ENCODE measurements around the gene RNF11.

RNF11 gene

GRCh38 chr1:51263147-51263877, 27.2 kb downstream of the RNF11 start:
- no peak for DNase-seq

GRCh38 chr1:51264451-51264850, 28.4 kb downstream of the RNF11 start:
- DNase-seq: peak in 3 of 58 donors; percentile 8 to 38 (median 12)

GRCh38 chr1:51265618-51266017, 29.5 kb downstream of the RNF11 start:
- DNase-seq: no peak

DNA sequence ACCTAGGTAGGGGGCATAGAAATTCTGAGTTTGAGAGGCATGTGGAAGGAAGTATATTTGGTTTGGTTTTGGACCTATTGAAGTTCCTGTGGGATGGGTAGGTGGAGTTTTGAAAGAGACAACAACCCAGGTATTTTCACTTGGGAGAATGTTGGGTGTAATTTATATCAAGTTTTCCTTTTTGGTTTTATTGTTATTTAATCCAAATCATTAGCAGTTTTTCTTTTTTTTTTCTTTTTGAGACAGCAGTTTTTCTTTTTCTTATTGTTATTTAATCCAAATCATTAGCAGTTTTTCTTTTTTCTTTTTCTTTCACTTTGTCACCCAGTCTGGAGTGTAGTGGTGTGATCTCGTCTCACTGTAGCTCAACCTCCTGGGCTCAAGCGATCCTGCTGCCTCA, 30.1 kb downstream of the RNF11 start:
- no peak for DNase-seq

DNA sequence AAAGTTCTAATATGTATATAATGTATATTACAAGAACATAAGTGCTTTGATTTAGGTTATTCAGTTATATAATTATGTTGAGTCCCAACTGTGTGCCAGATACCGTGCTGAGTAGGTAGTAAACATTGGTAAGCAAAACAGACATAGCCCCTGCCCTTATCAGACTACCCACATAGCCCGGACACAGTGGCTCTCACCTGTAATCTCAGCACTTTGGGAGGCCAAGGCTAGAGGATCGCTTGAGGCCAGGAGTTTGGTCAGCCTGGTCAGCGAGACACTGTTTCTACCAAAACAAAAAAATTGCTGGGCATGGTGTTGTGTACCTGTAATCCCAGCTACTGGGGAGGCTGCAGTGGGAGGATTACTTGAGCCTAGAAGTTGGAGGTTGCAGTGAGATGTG, 30.7 kb downstream of the RNF11 start:
- DNase-seq: no peak

DNA sequence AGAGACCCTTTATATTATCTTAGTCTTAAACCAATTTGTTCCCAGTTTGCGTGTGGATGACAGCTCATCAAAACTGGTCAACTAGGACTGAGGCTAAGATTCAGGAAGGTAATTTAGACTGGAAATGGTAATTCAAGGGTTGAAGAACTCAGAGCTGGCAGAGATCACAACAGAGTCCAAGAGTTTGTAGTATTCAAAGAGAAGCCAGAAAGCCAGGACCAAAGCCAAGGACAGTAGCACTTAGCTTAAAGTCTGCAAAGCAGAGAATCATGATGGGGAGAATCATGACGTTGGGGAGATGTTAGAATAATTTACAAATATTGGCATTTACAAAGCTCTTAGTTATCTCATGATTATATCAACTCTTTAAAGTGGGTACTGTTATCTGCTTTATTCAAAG, 32.6 kb downstream of the RNF11 start:
- no peak for DNase-seq

GRCh38 chr1:51270751-51271150, 34.7 kb downstream of the RNF11 start:
- DNase-seq: no peak

DNA sequence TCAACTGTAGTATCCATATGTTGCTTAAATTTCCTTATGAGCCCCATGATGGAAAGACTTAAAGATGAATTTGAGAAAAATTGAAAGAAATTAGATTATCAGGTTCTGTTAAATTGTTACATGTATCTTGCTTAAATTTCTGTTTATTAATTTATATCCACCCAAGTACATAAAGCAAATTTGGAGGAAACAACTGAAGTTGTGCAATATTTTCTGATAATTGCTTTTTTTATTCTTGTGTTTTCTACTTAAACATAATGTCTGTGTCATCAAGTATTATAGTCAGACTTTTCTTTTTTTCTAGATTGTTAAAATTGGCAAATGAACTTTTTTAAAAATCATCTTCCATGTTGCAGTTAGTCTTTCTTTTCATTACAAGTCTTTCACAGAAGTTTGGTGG, 36.8 kb downstream of the RNF11 start:
- DNase-seq: no peak

DNA sequence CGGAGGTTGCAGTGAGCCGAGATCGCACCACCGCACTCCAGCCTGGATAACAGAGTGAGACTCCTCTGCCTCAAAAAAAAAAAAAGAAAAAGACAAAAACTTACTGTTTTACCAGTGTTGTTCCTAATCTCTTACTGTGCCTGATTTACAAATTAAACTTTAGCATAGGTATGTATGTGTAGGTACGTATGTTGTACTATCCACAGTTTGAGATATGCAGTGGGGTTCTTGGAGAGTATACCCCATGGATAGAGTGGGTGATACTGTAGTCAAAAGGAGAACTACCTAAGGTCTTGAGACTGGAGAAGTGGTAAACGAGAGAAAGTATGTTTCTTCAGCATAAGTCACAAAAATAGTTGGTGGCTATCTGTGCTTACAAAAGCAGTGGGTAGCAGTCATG, 38.6 kb downstream of the RNF11 start:
- DNase-seq: no peak

DNA sequence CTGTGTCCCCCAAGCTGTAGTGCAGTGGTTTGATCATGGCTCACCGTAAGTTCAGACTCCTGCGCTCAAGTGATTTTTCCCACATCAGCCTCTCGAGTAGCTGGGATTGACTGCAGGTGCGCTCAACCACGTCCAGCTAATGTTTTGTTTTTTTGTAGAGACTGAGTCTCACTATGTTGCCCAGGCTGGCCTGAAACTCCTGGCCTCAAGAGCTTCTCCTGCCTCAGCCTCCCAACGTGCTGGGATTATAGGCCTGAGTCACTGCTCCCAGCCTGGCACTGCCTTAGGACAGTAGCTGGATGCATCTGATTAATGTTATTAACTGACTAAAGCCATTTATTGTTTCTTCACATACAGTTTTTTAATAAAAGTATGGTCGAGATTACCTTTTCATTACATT, 40.2 kb downstream of the RNF11 start:
- no peak for DNase-seq

GRCh38 chr1:51280321-51280978, 44.4 kb downstream of the RNF11 start:
- no peak for DNase-seq

DNA sequence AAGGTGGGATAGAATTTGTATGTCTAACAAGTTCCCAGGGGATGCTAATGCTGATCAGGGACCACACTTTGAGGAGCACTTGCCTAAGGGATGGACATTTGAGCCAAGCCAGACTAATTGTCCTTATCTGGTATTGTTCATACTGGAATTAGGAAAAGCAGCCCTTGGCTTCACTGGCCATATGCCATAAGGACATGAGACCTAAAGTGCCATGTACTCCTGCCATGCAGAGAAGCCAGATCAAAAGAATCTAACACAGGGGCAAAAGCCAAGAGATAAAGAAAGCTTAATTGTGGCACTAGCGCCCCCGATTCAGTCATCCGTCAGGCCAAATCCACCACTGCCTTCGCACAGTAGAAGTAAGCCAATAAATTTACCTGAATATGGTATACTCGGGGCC, 45.7 kb downstream of the RNF11 start:
- no peak for DNase-seq

- DNase-seq: no peak
Observed at GRCh38 chr1:51282605-51283004, 46.5 kb downstream of the RNF11 start.

GRCh38 chr1:51283979-51284378, 47.9 kb downstream of the RNF11 start:
- DNase-seq: no peak

DNA sequence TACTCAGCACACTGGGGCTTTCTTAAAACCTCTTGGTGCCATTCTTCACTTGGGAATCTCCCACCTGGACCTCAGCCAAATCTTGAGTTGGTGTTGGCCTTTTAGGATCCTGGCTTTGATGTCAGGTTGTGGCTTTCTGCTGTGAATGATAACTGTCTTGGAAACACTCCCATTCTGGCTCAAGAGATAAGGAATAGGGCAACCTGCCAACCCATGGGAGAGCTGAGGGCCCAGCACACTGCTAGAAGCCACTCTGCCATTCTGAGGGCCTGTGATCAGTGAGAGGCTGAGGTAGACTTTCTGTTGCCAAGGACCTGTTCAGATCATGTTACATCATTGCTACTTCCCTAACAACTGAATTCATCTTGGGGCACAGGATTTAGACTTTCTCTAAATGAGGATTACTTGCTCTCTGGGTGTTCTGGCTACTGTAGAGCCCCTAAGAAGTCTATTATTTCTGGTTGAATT, 48.4 kb downstream of the RNF11 start:
- peak in 1 of 58 donors; percentile 15 for DNase-seq

DNA sequence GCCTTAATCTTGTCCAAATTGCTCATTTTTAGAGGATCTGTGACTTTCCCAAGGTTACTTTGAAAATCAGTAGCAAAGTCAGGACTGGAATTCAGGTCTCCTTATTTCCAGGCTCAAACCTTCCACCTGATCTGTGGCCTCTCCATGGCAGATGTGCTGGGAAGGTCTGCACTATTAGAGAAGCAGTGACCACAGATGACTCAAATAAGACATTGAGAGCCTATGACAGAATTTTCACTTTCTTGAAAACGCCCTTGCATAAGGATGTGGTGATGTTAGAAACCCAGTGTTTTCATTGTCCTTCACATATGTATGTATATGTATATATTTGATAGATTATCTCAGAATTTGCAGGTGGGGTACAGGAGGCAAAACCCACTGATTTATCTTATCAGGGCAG, 49.0 kb downstream of the RNF11 start:
- no peak for DNase-seq

DNA sequence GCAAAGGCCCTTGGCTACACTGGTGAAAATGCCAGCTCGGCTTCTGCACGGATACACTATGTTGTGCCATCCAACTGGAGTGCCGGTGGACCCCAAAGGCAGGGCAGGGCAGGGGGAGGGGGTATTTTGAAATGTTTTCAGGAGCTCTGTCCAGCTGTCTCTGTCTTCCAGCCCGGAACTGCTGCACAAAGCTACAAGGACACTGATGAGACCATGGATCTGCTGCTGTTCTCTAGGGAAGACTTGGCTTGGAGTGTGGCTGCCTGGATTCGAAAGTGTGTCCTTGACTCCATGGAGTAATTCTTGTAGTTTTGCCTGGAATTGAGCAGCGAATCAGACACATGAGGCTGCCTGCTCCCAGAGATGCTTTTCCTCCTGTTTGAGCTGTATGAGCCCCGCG, 51.9 kb downstream of the RNF11 start:
- DNase-seq: no peak

DNA sequence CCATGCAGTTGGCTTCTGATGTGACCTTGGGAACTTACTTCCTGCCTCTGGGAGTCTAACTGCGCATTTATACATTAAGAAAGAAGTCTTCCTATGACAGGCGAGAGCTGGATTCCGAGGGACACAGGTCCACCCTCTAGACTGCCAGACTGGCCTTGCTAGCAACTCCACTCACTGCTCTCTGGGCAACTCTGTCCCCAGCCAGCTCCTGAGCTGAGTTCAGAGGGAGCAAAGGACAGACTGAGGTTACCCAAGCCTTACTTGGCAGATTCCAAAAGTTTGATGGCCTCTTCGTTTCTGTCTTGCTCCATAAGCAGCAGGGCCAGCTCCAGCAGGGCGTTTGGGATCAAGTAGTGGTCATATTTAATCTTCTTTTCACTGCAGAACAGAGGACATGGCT, 52.5 kb downstream of the RNF11 start:
- no peak for DNase-seq

- no peak for DNase-seq
Observed at GRCh38 chr1:51289676-51290488, 53.8 kb downstream of the RNF11 start.

DNA sequence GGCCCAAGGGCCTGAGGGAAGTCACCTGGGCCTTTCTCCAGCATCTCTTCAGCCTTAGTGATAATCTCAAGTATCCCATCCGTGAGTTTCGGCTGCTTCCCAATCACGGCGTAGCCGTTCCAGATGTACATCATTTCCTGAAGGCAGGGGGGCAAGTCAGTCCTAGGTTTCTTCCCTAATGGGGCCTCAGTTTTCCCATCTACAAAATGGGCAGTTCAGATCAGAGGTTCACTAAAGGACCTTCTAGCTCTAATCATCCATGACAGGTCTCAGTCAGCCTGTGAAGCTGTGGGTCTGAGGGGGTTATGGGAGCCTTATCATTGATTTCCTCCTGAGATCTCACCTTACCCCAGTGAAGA, 54.4 kb downstream of the RNF11 start:
- no peak for DNase-seq

DNA sequence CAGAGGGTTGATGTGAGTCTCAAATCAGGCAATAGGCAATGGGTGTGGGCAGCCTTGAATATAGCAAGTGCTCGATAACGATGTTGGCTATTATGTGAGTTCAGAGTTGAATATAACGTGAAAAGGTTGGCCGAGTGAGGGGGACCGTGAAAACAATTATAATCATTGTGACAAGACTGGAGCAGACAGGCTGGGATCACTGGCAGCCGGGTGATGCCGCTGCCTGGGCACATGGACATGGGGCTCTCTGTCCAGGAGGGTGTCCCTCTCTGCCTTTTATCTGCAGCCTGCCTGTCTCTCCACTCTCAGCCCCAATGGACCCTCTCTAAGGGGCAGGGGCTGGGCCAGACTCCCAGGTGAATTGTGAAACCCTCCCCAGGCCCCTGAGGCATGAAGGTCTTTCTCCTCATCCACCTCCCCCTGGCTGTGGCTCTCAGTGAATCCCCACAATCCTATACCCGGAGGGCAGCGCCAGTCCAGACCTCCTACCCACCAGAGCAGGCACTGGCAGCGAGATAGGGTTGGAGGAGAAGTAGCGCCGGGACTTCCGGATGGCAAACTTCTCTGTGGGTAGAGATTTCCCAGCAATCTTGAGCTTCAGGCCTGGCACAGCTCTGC, 57.9 kb downstream of the RNF11 start:
- no peak for DNase-seq

All from anterior cingulate cortex (tissue), 58 donors.